ENCODE measurements around the gene ZNF652. TPM values are rescaled to one million over a fixed set of nuclear protein-coding genes. Genes with fewer than 3 reads are reported as not detected.

The ZNF652 gene
- total and polyA plus RNA-seq, 2 experiments from 2014 or later: 36.2 to 54.5 TPM

DNA sequence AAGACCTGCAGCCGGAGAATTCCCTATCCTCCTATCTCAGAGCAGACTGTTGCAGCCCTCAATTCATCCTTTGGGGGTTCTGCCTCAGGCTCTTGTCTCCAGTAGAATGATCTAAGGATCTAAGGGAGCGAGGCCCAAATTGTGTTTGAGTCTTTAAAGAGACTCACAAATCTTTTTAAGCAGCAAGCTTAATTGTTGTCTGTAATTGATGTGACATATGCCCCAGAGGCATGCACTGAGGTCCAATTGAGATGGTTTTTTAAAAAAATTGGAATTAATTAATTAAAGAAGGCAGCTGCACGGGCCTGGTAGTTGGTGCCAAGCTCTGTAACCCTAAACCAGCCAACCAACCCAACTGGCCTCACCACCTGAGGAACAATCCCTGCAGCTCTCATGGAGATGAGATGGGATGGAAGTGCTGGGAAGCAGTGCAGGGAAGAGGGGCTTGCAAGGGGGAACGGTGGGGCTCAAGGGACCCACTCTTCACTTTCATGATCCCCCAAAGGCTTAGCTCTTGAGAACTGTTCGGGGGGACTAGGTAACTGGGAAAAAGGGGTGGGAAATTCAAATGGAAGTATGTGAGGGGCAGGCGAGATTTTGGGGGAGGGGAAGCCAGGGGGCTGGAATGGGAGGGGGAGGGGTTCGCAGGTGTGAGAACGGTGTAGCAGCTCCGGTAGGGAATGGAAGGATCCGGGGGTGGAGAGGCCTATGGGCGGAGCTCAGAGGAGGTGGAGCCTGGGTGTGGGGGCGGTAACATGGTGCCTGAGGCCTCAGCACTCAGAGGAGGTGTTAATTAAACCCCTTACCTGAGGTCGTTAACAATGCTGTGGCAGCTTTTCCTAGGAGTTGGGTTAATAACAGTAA, 9.2 kb upstream of the ZNF652 start (continued):
- TF ChIP-seq, protein P1, sequence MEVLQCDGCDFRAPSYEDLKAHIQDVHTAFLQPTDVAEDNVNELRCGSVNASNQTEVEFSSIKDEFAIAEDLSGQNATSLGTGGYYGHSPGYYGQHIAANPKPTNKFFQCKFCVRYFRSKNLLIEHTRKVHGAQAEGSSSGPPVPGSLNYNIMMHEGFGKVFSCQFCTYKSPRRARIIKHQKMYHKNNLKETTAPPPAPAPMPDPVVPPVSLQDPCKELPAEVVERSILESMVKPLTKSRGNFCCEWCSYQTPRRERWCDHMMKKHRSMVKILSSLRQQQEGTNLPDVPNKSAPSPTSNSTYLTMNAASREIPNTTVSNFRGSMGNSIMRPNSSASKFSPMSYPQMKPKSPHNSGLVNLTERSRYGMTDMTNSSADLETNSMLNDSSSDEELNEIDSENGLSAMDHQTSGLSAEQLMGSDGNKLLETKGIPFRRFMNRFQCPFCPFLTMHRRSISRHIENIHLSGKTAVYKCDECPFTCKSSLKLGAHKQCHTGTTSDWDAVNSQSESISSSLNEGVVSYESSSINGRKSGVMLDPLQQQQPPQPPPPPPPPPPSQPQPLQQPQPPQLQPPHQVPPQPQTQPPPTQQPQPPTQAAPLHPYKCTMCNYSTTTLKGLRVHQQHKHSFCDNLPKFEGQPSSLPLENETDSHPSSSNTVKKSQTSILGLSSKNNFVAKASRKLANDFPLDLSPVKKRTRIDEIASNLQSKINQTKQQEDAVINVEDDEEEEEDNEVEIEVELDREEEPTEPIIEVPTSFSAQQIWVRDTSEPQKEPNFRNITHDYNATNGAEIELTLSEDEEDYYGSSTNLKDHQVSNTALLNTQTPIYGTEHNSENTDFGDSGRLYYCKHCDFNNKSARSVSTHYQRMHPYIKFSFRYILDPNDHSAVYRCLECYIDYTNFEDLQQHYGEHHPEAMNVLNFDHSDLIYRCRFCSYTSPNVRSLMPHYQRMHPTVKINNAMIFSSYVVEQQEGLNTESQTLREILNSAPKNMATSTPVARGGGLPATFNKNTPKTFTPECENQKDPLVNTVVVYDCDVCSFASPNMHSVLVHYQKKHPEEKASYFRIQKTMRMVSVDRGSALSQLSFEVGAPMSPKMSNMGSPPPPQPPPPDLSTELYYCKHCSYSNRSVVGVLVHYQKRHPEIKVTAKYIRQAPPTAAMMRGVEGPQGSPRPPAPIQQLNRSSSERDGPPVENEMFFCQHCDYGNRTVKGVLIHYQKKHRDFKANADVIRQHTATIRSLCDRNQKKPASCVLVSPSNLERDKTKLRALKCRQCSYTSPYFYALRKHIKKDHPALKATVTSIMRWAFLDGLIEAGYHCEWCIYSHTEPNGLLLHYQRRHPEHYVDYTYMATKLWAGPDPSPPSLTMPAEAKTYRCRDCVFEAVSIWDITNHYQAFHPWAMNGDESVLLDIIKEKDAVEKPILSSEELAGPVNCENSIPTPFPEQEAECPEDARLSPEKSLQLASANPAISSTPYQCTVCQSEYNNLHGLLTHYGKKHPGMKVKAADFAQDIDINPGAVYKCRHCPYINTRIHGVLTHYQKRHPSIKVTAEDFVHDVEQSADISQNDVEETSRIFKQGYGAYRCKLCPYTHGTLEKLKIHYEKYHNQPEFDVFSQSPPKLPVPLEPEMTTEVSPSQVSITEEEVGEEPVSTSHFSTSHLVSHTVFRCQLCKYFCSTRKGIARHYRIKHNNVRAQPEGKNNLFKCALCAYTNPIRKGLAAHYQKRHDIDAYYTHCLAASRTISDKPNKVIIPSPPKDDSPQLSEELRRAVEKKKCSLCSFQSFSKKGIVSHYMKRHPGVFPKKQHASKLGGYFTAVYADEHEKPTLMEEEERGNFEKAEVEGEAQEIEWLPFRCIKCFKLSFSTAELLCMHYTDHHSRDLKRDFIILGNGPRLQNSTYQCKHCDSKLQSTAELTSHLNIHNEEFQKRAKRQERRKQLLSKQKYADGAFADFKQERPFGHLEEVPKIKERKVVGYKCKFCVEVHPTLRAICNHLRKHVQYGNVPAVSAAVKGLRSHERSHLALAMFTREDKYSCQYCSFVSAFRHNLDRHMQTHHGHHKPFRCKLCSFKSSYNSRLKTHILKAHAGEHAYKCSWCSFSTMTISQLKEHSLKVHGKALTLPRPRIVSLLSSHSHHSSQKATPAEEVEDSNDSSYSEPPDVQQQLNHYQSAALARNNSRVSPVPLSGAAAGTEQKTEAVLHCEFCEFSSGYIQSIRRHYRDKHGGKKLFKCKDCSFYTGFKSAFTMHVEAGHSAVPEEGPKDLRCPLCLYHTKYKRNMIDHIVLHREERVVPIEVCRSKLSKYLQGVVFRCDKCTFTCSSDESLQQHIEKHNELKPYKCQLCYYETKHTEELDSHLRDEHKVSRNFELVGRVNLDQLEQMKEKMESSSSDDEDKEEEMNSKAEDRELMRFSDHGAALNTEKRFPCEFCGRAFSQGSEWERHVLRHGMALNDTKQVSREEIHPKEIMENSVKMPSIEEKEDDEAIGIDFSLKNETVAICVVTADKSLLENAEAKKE (CRISPR knock-in tag; IDR thresholded peaks at IDR 0.05): peak; percentile 65; the same call in 1 of the 2 replicates
- TF ChIP-seq POLR2AphosphoS5 (IDR thresholded peaks at IDR 0.05; ENCODE audit: low read depth): peak; percentile 40; the same call in 1 of the 2 replicates

DNA sequence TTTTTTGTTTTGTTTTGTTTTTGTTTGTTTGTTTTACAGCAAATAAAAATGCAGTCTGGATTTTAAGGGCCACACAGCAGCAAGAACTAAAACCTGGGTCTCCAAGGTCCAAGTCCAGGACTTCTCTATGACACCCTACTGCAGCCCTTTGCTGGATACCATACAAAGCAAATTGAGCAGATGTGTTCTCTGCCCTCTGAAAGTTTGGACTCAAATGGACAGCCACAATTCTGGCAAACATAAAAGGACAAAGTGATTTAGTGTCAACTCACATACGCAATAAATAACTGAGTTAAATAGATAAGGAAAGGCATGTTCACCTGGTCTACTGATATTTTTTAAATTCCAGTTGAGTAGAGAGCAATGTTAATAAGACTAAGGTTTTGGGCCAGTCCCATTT, 7.7 kb upstream of the ZNF652 start:
- Mint-ChIP-seq H3K9me3 (no peaks in the 10 kb centered on the region; the same call in 2 of the 3 replicates), H3K4me1 (peaks cover 35% of the 10 kb centered on the region), H3K27me3 (ENCODE audit: insufficient read depth, low read depth, poor library complexity) (peaks cover 15% of the 10 kb centered on the region), H3K4me3 (no peak overlapping the region), H3K36me3 (ENCODE audit: low read depth) (no peaks in the 10 kb centered on the region), H3K27ac (no peak overlapping the region)
- Histone ChIP-seq H3K9me2 (ENCODE audit: insufficient read depth) (no peaks in the 10 kb centered on the region), H3K27ac (ENCODE audit: low read depth) (no peak overlapping the region), H2AFZ (peak overlapping the region; percentile 15; the same call in 1 of the 2 replicates), H3K27me3 (ENCODE audit: insufficient read depth) (no peaks in the 10 kb centered on the region), H3K4me3 (no peak overlapping the region), H3K4me2 (no peak overlapping the region), H3K4me1 (ENCODE audit: insufficient read depth) (peaks cover 25% of the 10 kb centered on the region), H3K79me2 (replicated peaks; ENCODE audit: insufficient read depth) (no peaks in the 10 kb centered on the region), H3K36me3 (ENCODE audit: insufficient read depth) (no peaks in the 10 kb centered on the region), H3F3A (replicated peaks; ENCODE audit: low read depth) (no peaks in the 10 kb centered on the region), H4K20me1 (replicated peaks; ENCODE audit: insufficient read depth) (no peaks in the 10 kb centered on the region)
- DNase-seq (ENCODE audit: low spot score) (no peak), ATAC-seq (no peak)
- TF ChIP-seq, protein P1 (CRISPR knock-in tag; IDR thresholded peaks at IDR 0.05): no peak
- TF ChIP-seq, protein P2, sequence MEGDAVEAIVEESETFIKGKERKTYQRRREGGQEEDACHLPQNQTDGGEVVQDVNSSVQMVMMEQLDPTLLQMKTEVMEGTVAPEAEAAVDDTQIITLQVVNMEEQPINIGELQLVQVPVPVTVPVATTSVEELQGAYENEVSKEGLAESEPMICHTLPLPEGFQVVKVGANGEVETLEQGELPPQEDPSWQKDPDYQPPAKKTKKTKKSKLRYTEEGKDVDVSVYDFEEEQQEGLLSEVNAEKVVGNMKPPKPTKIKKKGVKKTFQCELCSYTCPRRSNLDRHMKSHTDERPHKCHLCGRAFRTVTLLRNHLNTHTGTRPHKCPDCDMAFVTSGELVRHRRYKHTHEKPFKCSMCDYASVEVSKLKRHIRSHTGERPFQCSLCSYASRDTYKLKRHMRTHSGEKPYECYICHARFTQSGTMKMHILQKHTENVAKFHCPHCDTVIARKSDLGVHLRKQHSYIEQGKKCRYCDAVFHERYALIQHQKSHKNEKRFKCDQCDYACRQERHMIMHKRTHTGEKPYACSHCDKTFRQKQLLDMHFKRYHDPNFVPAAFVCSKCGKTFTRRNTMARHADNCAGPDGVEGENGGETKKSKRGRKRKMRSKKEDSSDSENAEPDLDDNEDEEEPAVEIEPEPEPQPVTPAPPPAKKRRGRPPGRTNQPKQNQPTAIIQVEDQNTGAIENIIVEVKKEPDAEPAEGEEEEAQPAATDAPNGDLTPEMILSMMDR (conservative IDR thresholded peaks at IDR 0.05; ENCODE audit: low read depth in 2 of 2): no peak
- TF ChIP-seq ZNF114 (CRISPR knock-in tag; IDR thresholded peaks at IDR 0.05) (no peak), EZH2phosphoT487 (IDR thresholded peaks at IDR 0.05; ENCODE audit: unreplicated experiment) (no peak)

All from GM23338 (cell line).